GM12878 (cell line): ENCODE results near the gene SEC24C. TPM values are rescaled to one million over a fixed set of nuclear protein-coding genes. Genes with fewer than 3 reads are reported as not detected.

ENCODE experiments used
- E4F1 ChIP-seq: fragments of 450-650 bp; IDR thresholded peaks from 2 replicates; pipeline ENCODE4 v1.6.1; 2018; ENCODE audit warnings: borderline replicate concordance, mild to moderate bottlenecking; ENCODE audit not compliant: partially characterized antibody
- HDAC2 ChIP-seq: fragments of 200-600 bp; sonication (generic); IDR thresholded peaks from 2 replicates; pipeline ENCODE4 v1.6.1; 2017
- HDAC6 ChIP-seq: fragments of 200-600 bp; sonication (generic); IDR thresholded peaks from one replicate; pipeline ENCODE4 v1.8.0; 2017; ENCODE audit warnings: antibody characterized with exemption; ENCODE audit not compliant: unreplicated experiment
- MEF2A ChIP-seq: IDR thresholded peaks from 2 replicates; pipeline ENCODE4 v1.6.1; 2011; ENCODE audit warnings: low read depth, mild to moderate bottlenecking, low read length, moderate library complexity; ENCODE audit not compliant: insufficient read depth
- MYC ChIP-seq: IDR thresholded peaks from 2 replicates; pipeline ENCODE4 v1.6.1; 2011; ENCODE audit warnings: mild to moderate bottlenecking, low read length, moderate library complexity, inconsistent platforms; ENCODE audit not compliant: insufficient read depth, insufficient replicate concordance, insufficient read length, severe bottlenecking
- NFYA ChIP-seq: IDR thresholded peaks from 2 replicates; pipeline ENCODE4 v1.6.1; 2011; ENCODE audit warnings: low read depth, mild to moderate bottlenecking, low read length, improper control_type of control experiment, borderline replicate concordance
- NR2C2 ChIP-seq: IDR thresholded peaks from 2 replicates; pipeline ENCODE4 v1.6.1; 2011; ENCODE audit warnings: borderline replicate concordance, low read depth; ENCODE audit not compliant: control insufficient read depth, insufficient read length
- SMAD5 ChIP-seq: IDR thresholded peaks from 2 replicates; pipeline ENCODE4 v1.6.1; 2016; ENCODE audit warnings: antibody characterized with exemption, low read depth
- TCF7 ChIP-seq: IDR thresholded peaks from 2 replicates; pipeline ENCODE4 v1.6.1; 2014; ENCODE audit warnings: antibody characterized with exemption, borderline replicate concordance
- USF2 ChIP-seq: IDR thresholded peaks from 2 replicates; pipeline ENCODE4 v1.6.1; 2011; ENCODE audit warnings: low read depth, low read length, improper control_type of control experiment, borderline replicate concordance
- ZBED1 ChIP-seq: IDR thresholded peaks from 2 replicates; pipeline ENCODE4 v1.6.1; 2016; ENCODE audit warnings: borderline replicate concordance
- ZZZ3 ChIP-seq: IDR thresholded peaks from 2 replicates; pipeline ENCODE4 v1.6.1; 2011; ENCODE audit warnings: low read depth; ENCODE audit not compliant: control insufficient read depth, insufficient read length
- polyA plus RNA-seq, 11 experiments: library from polyadenylated mRNA; depleted of rRNA in 4 of 11; unstranded in 6 of 11; stranded (reverse) in 5 of 11; fragments of >200 nt; fragmentation: Nextera tagmentation in 4 of 11; fragmentation: Illumina TruSeq in 1 of 11; extraction: Ambion mirVana in 4 of 11; extraction: Trizol in 1 of 11; gene quantifications; 1 replicate in 1 of 11; 2 replicates in 10 of 11; pipeline versions ENCODE4 v1.2.1 to v1.2.3, GENCODE V29; 2011 to 2016; ENCODE audit warnings: inconsistent platforms in 2 of 11, missing spikeins in 2 of 11, low read depth in 1 of 11
- total RNA-seq, 4 experiments: library from RNA; depleted of rRNA in 3 of 4; stranded (reverse); fragments of >200 nt in 3 of 4; fragmentation: Illumina TruSeq in 1 of 4; extraction: Trizol in 1 of 4; gene quantifications; 2 replicates each; pipeline versions ENCODE4 v1.2.1 to v1.2.3, GENCODE V29; 2013 to 2021
- TF ChIP-seq, protein P1 (sequence below): fragments of 450-650 bp; IDR thresholded peaks from 2 replicates; pipeline ENCODE4 v1.6.1; 2016; ENCODE audit warnings: mild to moderate bottlenecking
- TF ChIP-seq, protein P2 (sequence below): fragments of 450-650 bp; IDR thresholded peaks from 2 replicates; pipeline ENCODE4 v1.6.1; 2016; ENCODE audit warnings: mild to moderate bottlenecking
- TF ChIP-seq, protein P3 (sequence below): IDR thresholded peaks from 2 replicates; pipeline ENCODE4 v1.6.1; 2012; ENCODE audit warnings: improper control_type of control experiment, low read depth, low read length; ENCODE audit not compliant: insufficient replicate concordance

SEC24C gene
- total and polyA plus RNA-seq, 10 of the 15 experiments (the other 5 are each of a cell fraction or from before 2014, with no cell fraction given): 12.7 to 117 (median 73.8) TPM

- TF ChIP-seq, protein P1, sequence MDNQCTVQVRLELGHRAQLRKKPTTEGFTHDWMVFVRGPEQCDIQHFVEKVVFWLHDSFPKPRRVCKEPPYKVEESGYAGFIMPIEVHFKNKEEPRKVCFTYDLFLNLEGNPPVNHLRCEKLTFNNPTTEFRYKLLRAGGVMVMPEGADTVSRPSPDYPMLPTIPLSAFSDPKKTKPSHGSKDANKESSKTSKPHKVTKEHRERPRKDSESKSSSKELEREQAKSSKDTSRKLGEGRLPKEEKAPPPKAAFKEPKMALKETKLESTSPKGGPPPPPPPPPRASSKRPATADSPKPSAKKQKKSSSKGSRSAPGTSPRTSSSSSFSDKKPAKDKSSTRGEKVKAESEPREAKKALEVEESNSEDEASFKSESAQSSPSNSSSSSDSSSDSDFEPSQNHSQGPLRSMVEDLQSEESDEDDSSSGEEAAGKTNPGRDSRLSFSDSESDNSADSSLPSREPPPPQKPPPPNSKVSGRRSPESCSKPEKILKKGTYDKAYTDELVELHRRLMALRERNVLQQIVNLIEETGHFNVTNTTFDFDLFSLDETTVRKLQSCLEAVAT: no peak
- TF ChIP-seq SMAD5 (0 out of 2 replicates have a peak, but pooled peaks have one; percentile 34), HDAC2 (no peak), E4F1 (peak; percentile 44), MEF2A (0 out of 2 replicates have a peak, but pooled peaks have one; percentile 37), NR2C2 (no peak), ZBED1 (peak; percentile 86; the same call in 1 of the 2 replicates), TCF7 (no peak), NFYA (no peak), ZZZ3 (no peak), MYC (peak; percentile 39), USF2 (peak; percentile 2; the same call in 1 of the 2 replicates), HDAC6 (peak; percentile 86)
- TF ChIP-seq, protein P2, sequence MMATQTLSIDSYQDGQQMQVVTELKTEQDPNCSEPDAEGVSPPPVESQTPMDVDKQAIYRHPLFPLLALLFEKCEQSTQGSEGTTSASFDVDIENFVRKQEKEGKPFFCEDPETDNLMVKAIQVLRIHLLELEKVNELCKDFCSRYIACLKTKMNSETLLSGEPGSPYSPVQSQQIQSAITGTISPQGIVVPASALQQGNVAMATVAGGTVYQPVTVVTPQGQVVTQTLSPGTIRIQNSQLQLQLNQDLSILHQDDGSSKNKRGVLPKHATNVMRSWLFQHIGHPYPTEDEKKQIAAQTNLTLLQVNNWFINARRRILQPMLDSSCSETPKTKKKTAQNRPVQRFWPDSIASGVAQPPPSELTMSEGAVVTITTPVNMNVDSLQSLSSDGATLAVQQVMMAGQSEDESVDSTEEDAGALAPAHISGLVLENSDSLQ: peak; percentile 47; the same call in 1 of the 2 replicates
- TF ChIP-seq, protein P3, sequence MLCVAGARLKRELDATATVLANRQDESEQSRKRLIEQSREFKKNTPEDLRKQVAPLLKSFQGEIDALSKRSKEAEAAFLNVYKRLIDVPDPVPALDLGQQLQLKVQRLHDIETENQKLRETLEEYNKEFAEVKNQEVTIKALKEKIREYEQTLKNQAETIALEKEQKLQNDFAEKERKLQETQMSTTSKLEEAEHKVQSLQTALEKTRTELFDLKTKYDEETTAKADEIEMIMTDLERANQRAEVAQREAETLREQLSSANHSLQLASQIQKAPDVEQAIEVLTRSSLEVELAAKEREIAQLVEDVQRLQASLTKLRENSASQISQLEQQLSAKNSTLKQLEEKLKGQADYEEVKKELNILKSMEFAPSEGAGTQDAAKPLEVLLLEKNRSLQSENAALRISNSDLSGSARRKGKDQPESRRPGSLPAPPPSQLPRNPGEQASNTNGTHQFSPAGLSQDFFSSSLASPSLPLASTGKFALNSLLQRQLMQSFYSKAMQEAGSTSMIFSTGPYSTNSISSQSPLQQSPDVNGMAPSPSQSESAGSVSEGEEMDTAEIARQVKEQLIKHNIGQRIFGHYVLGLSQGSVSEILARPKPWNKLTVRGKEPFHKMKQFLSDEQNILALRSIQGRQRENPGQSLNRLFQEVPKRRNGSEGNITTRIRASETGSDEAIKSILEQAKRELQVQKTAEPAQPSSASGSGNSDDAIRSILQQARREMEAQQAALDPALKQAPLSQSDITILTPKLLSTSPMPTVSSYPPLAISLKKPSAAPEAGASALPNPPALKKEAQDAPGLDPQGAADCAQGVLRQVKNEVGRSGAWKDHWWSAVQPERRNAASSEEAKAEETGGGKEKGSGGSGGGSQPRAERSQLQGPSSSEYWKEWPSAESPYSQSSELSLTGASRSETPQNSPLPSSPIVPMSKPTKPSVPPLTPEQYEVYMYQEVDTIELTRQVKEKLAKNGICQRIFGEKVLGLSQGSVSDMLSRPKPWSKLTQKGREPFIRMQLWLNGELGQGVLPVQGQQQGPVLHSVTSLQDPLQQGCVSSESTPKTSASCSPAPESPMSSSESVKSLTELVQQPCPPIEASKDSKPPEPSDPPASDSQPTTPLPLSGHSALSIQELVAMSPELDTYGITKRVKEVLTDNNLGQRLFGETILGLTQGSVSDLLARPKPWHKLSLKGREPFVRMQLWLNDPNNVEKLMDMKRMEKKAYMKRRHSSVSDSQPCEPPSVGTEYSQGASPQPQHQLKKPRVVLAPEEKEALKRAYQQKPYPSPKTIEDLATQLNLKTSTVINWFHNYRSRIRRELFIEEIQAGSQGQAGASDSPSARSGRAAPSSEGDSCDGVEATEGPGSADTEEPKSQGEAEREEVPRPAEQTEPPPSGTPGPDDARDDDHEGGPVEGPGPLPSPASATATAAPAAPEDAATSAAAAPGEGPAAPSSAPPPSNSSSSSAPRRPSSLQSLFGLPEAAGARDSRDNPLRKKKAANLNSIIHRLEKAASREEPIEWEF: no peak
Observed at GRCh38 chr10:73772281-73773151, 28.3 kb downstream of the SEC24C start (continued).
